ENCODE results near the gene HDAC4. TPM values are rescaled to one million over a fixed set of nuclear protein-coding genes. Genes with fewer than 3 reads are reported as not detected.

HDAC4 gene
- total RNA-seq, 1 experiment from 2014 or later: 40.1 TPM

DNA sequence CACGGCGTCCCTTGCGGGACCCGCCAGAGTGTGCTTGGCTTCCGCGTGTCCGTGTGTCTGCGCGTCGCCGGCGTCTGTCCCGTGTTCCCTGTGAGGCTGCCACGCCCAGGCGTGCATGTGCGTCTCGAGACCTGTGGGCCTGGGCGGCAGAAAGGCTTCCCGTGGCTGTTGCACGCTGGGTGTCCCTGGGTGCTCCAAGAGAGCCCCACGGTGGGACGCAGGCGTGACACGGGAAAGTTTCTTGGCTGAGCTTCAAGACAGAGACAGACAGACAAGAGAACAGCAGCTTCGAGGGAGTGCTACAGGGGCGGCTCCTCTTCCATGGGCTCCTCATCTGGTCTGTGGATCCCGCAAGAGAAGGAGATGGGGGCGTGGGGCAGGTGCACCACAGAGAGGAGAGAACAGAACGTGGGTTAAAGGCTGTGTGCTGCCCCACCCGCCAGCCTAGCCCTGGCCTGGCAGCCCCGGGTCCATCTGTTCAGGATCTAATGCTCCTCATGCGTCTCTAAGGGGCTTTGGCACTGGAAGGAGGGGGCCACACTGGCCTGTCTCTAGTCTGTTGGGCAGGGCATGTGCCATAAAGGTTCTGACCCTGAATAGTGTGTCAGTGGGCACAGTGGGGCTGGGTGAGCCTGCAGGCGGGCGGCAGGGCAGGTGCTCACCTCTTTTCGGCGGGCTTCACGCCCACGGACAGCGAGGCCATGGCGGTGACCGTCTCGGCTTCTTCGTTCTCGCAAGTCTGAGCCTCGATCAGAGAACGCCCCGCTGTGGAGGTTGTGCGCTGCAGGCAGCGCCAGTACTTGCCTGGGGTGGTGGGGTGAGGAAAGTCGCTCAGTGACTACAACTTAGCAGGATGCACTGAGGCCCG lies 347.8 kb downstream of the HDAC4 start:
- ChIA-PET POLR2A (interaction anchor here (0.7 kb wide), 1 partner anchor 689 kb away, joined by 3 read pairs; no protein-coding TSS in a partner anchor), CTCF (no interaction called here)
- in situ Hi-C loops (cut with HindIII; ENCODE audit: low pct_unique_long_range_greater_than_20kb, low sequenced_read_pairs): no loop called here

DNA sequence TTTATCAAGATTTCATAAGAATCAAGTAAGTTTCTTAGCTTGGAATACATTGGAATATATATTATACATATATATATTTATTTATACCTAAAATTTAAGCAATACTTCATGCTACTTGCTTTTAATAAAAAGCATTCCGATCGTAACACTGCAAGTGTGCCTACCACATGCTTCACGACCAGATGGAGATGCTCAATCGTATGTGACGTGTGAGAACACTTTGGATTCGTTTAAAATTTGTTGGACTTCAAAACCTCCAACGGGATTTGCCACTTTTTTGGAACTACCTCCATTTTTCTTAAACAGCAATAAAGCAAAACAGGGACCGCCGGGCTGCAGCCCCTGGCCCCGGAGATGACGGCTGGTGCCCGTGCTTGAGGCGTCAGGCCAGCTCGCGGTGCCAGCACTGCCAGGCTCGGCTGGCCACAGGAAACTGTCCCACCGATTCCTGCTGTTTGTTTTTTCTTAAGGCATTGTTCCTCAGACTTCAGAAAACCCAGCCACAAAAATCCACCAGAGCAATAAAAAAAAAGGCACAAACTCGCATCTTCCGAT lies 348.9 kb downstream of the HDAC4 start:
- H3K27me3 ChIP-seq (ENCODE audit: control insufficient read depth, insufficient read depth, low read length): no peaks in the 10 kb centered on the region
- TF ChIP-seq, protein P1, sequence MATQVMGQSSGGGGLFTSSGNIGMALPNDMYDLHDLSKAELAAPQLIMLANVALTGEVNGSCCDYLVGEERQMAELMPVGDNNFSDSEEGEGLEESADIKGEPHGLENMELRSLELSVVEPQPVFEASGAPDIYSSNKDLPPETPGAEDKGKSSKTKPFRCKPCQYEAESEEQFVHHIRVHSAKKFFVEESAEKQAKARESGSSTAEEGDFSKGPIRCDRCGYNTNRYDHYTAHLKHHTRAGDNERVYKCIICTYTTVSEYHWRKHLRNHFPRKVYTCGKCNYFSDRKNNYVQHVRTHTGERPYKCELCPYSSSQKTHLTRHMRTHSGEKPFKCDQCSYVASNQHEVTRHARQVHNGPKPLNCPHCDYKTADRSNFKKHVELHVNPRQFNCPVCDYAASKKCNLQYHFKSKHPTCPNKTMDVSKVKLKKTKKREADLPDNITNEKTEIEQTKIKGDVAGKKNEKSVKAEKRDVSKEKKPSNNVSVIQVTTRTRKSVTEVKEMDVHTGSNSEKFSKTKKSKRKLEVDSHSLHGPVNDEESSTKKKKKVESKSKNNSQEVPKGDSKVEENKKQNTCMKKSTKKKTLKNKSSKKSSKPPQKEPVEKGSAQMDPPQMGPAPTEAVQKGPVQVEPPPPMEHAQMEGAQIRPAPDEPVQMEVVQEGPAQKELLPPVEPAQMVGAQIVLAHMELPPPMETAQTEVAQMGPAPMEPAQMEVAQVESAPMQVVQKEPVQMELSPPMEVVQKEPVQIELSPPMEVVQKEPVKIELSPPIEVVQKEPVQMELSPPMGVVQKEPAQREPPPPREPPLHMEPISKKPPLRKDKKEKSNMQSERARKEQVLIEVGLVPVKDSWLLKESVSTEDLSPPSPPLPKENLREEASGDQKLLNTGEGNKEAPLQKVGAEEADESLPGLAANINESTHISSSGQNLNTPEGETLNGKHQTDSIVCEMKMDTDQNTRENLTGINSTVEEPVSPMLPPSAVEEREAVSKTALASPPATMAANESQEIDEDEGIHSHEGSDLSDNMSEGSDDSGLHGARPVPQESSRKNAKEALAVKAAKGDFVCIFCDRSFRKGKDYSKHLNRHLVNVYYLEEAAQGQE (IDR thresholded peaks at IDR 0.05; ENCODE audit: insufficient read depth in 1 of 2, low read depth in 2 of 2, low read length in 1 of 2): no peak
- no peak for TF ChIP-seq TCF7L2 (IDR thresholded peaks at IDR 0.05; ENCODE audit: low read depth, low read length)
- no peak for TF ChIP-seq POLR2AphosphoS5 (IDR thresholded peaks at IDR 0.05; ENCODE audit: low read depth, low read length)
- no peak for TF ChIP-seq SIN3A (IDR thresholded peaks at IDR 0.05; ENCODE audit: borderline replicate concordance, insufficient read depth, low read depth, low read length)
- TF ChIP-seq, protein P2, sequence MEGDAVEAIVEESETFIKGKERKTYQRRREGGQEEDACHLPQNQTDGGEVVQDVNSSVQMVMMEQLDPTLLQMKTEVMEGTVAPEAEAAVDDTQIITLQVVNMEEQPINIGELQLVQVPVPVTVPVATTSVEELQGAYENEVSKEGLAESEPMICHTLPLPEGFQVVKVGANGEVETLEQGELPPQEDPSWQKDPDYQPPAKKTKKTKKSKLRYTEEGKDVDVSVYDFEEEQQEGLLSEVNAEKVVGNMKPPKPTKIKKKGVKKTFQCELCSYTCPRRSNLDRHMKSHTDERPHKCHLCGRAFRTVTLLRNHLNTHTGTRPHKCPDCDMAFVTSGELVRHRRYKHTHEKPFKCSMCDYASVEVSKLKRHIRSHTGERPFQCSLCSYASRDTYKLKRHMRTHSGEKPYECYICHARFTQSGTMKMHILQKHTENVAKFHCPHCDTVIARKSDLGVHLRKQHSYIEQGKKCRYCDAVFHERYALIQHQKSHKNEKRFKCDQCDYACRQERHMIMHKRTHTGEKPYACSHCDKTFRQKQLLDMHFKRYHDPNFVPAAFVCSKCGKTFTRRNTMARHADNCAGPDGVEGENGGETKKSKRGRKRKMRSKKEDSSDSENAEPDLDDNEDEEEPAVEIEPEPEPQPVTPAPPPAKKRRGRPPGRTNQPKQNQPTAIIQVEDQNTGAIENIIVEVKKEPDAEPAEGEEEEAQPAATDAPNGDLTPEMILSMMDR (IDR thresholded peaks at IDR 0.05): no peak
- no peak for DNase-seq (ENCODE audit: low read depth, low spot score)
- in situ Hi-C loops (cut with HindIII; ENCODE audit: low pct_unique_long_range_greater_than_20kb, low sequenced_read_pairs) (no loop called here), intact Hi-C loops (cut with micrococcal nuclease; ENCODE audit: unreplicated experiment) (no loop called here)
- H3K27ac ChIP-seq (ENCODE audit: low read length): no peak overlapping the region
- no peak overlapping the region for H3K4me3 ChIP-seq (ENCODE audit: low read depth in 2 of 2, low read length in 2 of 2)
- no peaks in the 10 kb centered on the region for H3K9me3 ChIP-seq (ENCODE audit: control insufficient read depth, insufficient read depth, low read depth, low read length)
- POLR2A ChIA-PET: interaction anchor here (0.7 kb wide), 1 partner anchor 688 kb away, joined by 3 read pairs; no protein-coding TSS in a partner anchor
- no peaks in the 10 kb centered on the region for H3K36me3 ChIP-seq (ENCODE audit: control insufficient read depth, insufficient read depth, low read length)
- no peak for ATAC-seq
- no TSS peak for BruUV-seq (replicated peaks)
- no peaks in the 10 kb centered on the region for H3K4me1 ChIP-seq (ENCODE audit: control insufficient read depth, insufficient read depth, low read length)
- CTCF ChIA-PET: no interaction called here

More for the DNA sequence above, 347.8 kb downstream of the HDAC4 start:
- intact Hi-C loops (cut with micrococcal nuclease; ENCODE audit: unreplicated experiment): no loop called here
- BruUV-seq (replicated peaks): no TSS peak
- Histone ChIP-seq H3K36me3 (ENCODE audit: control insufficient read depth, insufficient read depth, low read length) (no peaks in the 10 kb centered on the region), H3K27ac (ENCODE audit: low read length) (no peak overlapping the region), H3K4me3 (ENCODE audit: low read depth in 2 of 2, low read length in 2 of 2) (no peak overlapping the region), H3K4me1 (ENCODE audit: control insufficient read depth, insufficient read depth, low read length) (no peaks in the 10 kb centered on the region), H3K27me3 (ENCODE audit: control insufficient read depth, insufficient read depth, low read length) (no peaks in the 10 kb centered on the region), H3K9me3 (ENCODE audit: control insufficient read depth, insufficient read depth, low read depth, low read length) (no peaks in the 10 kb centered on the region)
- TF ChIP-seq POLR2AphosphoS5 (IDR thresholded peaks at IDR 0.05; ENCODE audit: low read depth, low read length) (no peak), SIN3A (IDR thresholded peaks at IDR 0.05; ENCODE audit: borderline replicate concordance, insufficient read depth, low read depth, low read length) (no peak), TCF7L2 (IDR thresholded peaks at IDR 0.05; ENCODE audit: low read depth, low read length) (no peak)
- TF ChIP-seq, protein P2 (IDR thresholded peaks at IDR 0.05): no peak
- TF ChIP-seq, protein P1 (IDR thresholded peaks at IDR 0.05; ENCODE audit: insufficient read depth in 1 of 2, low read depth in 2 of 2, low read length in 1 of 2): no peak
- no peak for ATAC-seq
- DNase-seq (ENCODE audit: low read depth, low spot score): no peak
